H1 (cell line): ENCODE data around the gene AIFM3. TPM values are rescaled to one million over a fixed set of nuclear protein-coding genes. Genes with fewer than 3 reads are reported as not detected.

ENCODE experiments used
- CTCF ChIA-PET: fragments of 300-600 bp; sonication (Branson Sonifier 250); formaldehyde crosslinking; loops from one replicate; lab custom pipeline; 2021; ENCODE audit not compliant: partially characterized antibody; lab: Charles Lee
- POLR2A ChIA-PET: fragments of 300-600 bp; sonication (Branson Sonifier 250); formaldehyde crosslinking; loops from one replicate; lab custom pipeline; 2021; ENCODE audit warnings: inconsistent platforms; ENCODE audit not compliant: partially characterized antibody; lab: Charles Lee
- DNase-seq, 2 experiments: peaks; one replicate each; pipeline versions ENCODE4 v3.0.0 to v3.0.0-alpha.2; 2010 to 2022; ENCODE audit warnings: low spot score in 2 of 2, low read depth in 1 of 2, mixed read lengths in 1 of 2
- FAIRE-seq: peaks from 2 replicates; lab custom pipeline; 2011; peaks lifted over from hg19 to GRCh38; lab: Jason Lieb, UNC
- H2AFZ ChIP-seq: 2 replicates; pipeline ENCODE4 v1.8.1; 2012; ENCODE audit warnings: low read length, inconsistent platforms
- H2AK5ac ChIP-seq: 2 replicates; pipeline ENCODE4 v1.6.1; 2013; ENCODE audit warnings: low read depth, low read length
- H2BK120ac ChIP-seq: replicated peaks from 2 replicates; pipeline ENCODE3; 2013; ENCODE audit warnings: low read depth, low read length, inconsistent platforms
- H2BK12ac ChIP-seq: 2 replicates; pipeline ENCODE4 v1.6.1; 2013; ENCODE audit warnings: low read depth, low read length
- H2BK15ac ChIP-seq: 2 replicates; pipeline ENCODE4 v1.6.1; 2013; ENCODE audit warnings: low read length
- H2BK20ac ChIP-seq: 2 replicates; pipeline ENCODE4 v1.6.1; 2013; ENCODE audit warnings: low read length
- H2BK5ac ChIP-seq: 2 replicates; pipeline ENCODE4 v1.6.1; 2013; ENCODE audit warnings: low read depth, low read length
- H3K14ac ChIP-seq: 2 replicates; pipeline ENCODE4 v1.6.1; 2013; ENCODE audit warnings: inconsistent platforms; ENCODE audit not compliant: insufficient read length
- H3K18ac ChIP-seq: 2 replicates; pipeline ENCODE4 v1.6.1; 2013; ENCODE audit warnings: low read length; ENCODE audit errors: extremely low read depth
- H3K23ac ChIP-seq: 2 replicates; pipeline ENCODE4 v1.6.1; 2013; ENCODE audit warnings: inconsistent platforms; ENCODE audit not compliant: insufficient read length
- H3K23me2 ChIP-seq: 2 replicates; pipeline ENCODE4 v1.6.1; 2013; ENCODE audit warnings: low read depth, low read length
- H3K27ac ChIP-seq: 2 replicates; pipeline ENCODE4 v1.6.1; 2011; ENCODE audit warnings: low read depth, low read length, inconsistent platforms
- H3K27me3 ChIP-seq, 4 experiments: replicated peaks in 1 of 4; 1 replicate in 1 of 4; 2 replicates in 3 of 4; pipeline versions ENCODE4 v1.6.1 to v1.8.1; 2011 to 2013; ENCODE audit warnings: low read length in 3 of 4, mild to moderate bottlenecking in 3 of 4, inconsistent platforms in 2 of 4, mixed read lengths in 2 of 4, moderate library complexity in 1 of 4; ENCODE audit not compliant: control insufficient read depth in 3 of 4, insufficient read depth in 3 of 4; ENCODE audit errors: extremely low read depth in 1 of 4
- H3K36me3 ChIP-seq, 4 experiments: 2 replicates each; pipeline versions ENCODE4 v1.6.1 to v1.8.1; 2011 to 2013; ENCODE audit warnings: mild to moderate bottlenecking in 4 of 4, low read length in 3 of 4, moderate library complexity in 2 of 4, control low read depth in 1 of 4, inconsistent platforms in 1 of 4; ENCODE audit not compliant: insufficient read depth in 4 of 4, control insufficient read depth in 2 of 4
- H3K4ac ChIP-seq: replicated peaks from 2 replicates; pipeline ENCODE3; 2013; ENCODE audit warnings: low read length, low read depth, mixed read lengths, inconsistent platforms; ENCODE audit not compliant: insufficient read length
- H3K4me1 ChIP-seq, 4 experiments: replicated peaks in 1 of 4; 1 replicate in 1 of 4; 2 replicates in 3 of 4; pipeline versions ENCODE4 v1.6.1 to v1.8.1; 2011 to 2013; ENCODE audit warnings: low read length in 3 of 4, inconsistent platforms in 2 of 4, mixed read lengths in 1 of 4; ENCODE audit not compliant: insufficient read depth in 4 of 4, control insufficient read depth in 3 of 4
- H3K4me2 ChIP-seq, 2 experiments: 2 replicates each; pipeline versions ENCODE4 v1.6.1 to v1.8.1; 2011 to 2013; ENCODE audit warnings: low read depth in 2 of 2, low read length in 2 of 2, control low read depth in 1 of 2, inconsistent platforms in 1 of 2, mild to moderate bottlenecking in 1 of 2; ENCODE audit not compliant: insufficient read depth in 1 of 2
- H3K4me3 ChIP-seq, 4 experiments: fragments of 200-600, 300-600 bp in 1 of 4; sonication (generic), shearing (Covaris generic), sonication (Bioruptor Twin) in 1 of 4; 2 replicates each; pipeline versions ENCODE4 v1.5.1 to v1.8.1; 2011 to 2016; ENCODE audit warnings: low read length in 4 of 4, low read depth in 3 of 4, control low read depth in 2 of 4, inconsistent platforms in 2 of 4, mild to moderate bottlenecking in 2 of 4, mixed read lengths in 1 of 4, moderate library complexity in 1 of 4; ENCODE audit not compliant: insufficient read depth in 2 of 4; ENCODE audit errors: extremely low read depth in 1 of 4
- H3K56ac ChIP-seq: replicated peaks from 2 replicates; pipeline ENCODE3; 2013; ENCODE audit warnings: low read depth, mild to moderate bottlenecking, mixed read lengths, low read length, inconsistent platforms; ENCODE audit not compliant: insufficient read length
- H3K79me1 ChIP-seq: 2 replicates; pipeline ENCODE4 v1.6.1; 2013; ENCODE audit warnings: low read depth, low read length, control low read depth
- H3K79me2 ChIP-seq, 2 experiments: 2 replicates each; pipeline versions ENCODE4 v1.6.1 to v1.8.1; 2012 to 2013; ENCODE audit warnings: low read length in 2 of 2, mild to moderate bottlenecking in 2 of 2, inconsistent platforms in 1 of 2; ENCODE audit not compliant: insufficient read depth in 2 of 2, control insufficient read depth in 1 of 2
- H3K9ac ChIP-seq, 4 experiments: replicated peaks in 1 of 4; 1 replicate in 1 of 4; 2 replicates in 3 of 4; pipeline versions ENCODE4 v1.6.1 to v1.8.1; 2011 to 2013; ENCODE audit warnings: low read depth in 3 of 4, low read length in 3 of 4, control low read depth in 2 of 4, mild to moderate bottlenecking in 2 of 4, moderate library complexity in 2 of 4, inconsistent platforms in 1 of 4; ENCODE audit errors: extremely low read depth in 1 of 4
- H3K9me3 ChIP-seq, 2 experiments: 2 replicates each; pipeline versions ENCODE4 v1.6.1 to v1.8.1; 2012 to 2013; ENCODE audit warnings: mild to moderate bottlenecking in 2 of 2, moderate library complexity in 2 of 2, control low read depth in 1 of 2, inconsistent platforms in 1 of 2, low read depth in 1 of 2, low read length in 1 of 2, mixed read lengths in 1 of 2; ENCODE audit not compliant: insufficient read depth in 2 of 2
- H4K20me1 ChIP-seq, 2 experiments: replicated peaks in 1 of 2; 2 replicates each; pipeline versions ENCODE3 to v1.8.1; 2011 to 2013; ENCODE audit warnings: inconsistent platforms in 2 of 2, low read length in 2 of 2, mild to moderate bottlenecking in 1 of 2; ENCODE audit not compliant: insufficient read depth in 2 of 2, control insufficient read depth in 1 of 2
- H4K5ac ChIP-seq: 2 replicates; pipeline ENCODE4 v1.6.1; 2013; ENCODE audit warnings: low read length, low read depth, mixed read lengths, inconsistent platforms; ENCODE audit not compliant: insufficient read length
- H4K8ac ChIP-seq: 2 replicates; pipeline ENCODE4 v1.8.0; 2013; ENCODE audit warnings: mild to moderate bottlenecking, moderate library complexity, low read length, inconsistent platforms; ENCODE audit not compliant: insufficient read depth; ENCODE audit errors: extremely low read depth
- H4K91ac ChIP-seq: replicated peaks from 2 replicates; pipeline ENCODE3; 2013; ENCODE audit warnings: low read length, mixed read lengths, inconsistent platforms; ENCODE audit not compliant: insufficient read length
- TEAD4 ChIP-seq: IDR thresholded peaks from 2 replicates; pipeline ENCODE4 v1.6.1; 2012; ENCODE audit warnings: low read depth, low read length, inconsistent platforms, mixed read lengths
- WGBS, 2 experiments: shearing (Covaris generic) in 1 of 2; methylation state at CpG; one replicate each; pipeline versions ENCODE4 v1.1.6 to v1.1.7; 2013 to 2015; ENCODE audit warnings: low lambda C conversion rate in 2 of 2, mixed read lengths in 2 of 2, inconsistent platforms in 1 of 2, low coverage in 1 of 2, missing lambda C conversion rate in 1 of 2; ENCODE audit not compliant: insufficient replicate concordance in 2 of 2, insufficient coverage in 1 of 2, insufficient read length in 1 of 2; ENCODE audit errors: extremely low coverage in 1 of 2, missing lambda C conversion rate in 1 of 2; 5-methylcytosine and 5-hydroxymethylcytosine counted together
- polyA plus RNA-seq, 7 experiments: library from polyadenylated mRNA; depleted of rRNA in 3 of 7; stranded (reverse) in 5 of 7; unstranded in 2 of 7; fragments of >200 nt in 5 of 7; fragments of 200-250 nt in 2 of 7; gene quantifications; 1 replicate in 5 of 7; 2 replicates in 1 of 7; 4 replicates in 1 of 7; pipeline versions ENCODE4 v1.2.1 to v1.2.3, GENCODE V29; 2011 to 2013; ENCODE audit warnings: missing spikeins in 2 of 7, mixed read lengths in 2 of 7
- total RNA-seq: library from RNA; stranded (reverse); fragmentation: NEBNext Ultra II Directional; extraction: Animal tissue kit (Norgen Biotek cat#: 25700); gene quantifications from 2 replicates; pipeline ENCODE4 v1.2.1, GENCODE V29; 2021

Gene AIFM3
- total and polyA plus RNA-seq, 2 of the 8 experiments (the other 6 are each of a cell fraction or from before 2014, with no cell fraction given), result 0.86 to 1.4 TPM

- H4K91ac ChIP-seq, result no peak overlapping the region
Observed at GRCh38 chr22:20922141-20922751, 44.8 kb upstream of the AIFM3 start.

More at GRCh38 chr22:20922141-20922751, 44.8 kb upstream of the AIFM3 start:
- H2BK20ac ChIP-seq, result no peak overlapping the region
- H4K5ac ChIP-seq, result no peak overlapping the region
- H2BK12ac ChIP-seq, result no peak overlapping the region
- no peak overlapping the region for H2AK5ac ChIP-seq
- H3K23me2 ChIP-seq, result peaks cover 3% of the 10 kb centered on the region; the same call in 1 of the 2 replicates
- no peak for TF ChIP-seq TEAD4
- FAIRE-seq (no peak), DNase-seq (no peak)
- H3K79me1 ChIP-seq, result peaks cover 6% of the 10 kb centered on the region
- ChIA-PET CTCF (interaction anchor here (1.5 to 3.7 kb wide), 2 partner anchors 37 to 99 kb away, joined by 3 to 12 read pairs; no protein-coding TSS in a partner anchor), POLR2A (interaction anchor here (1.2 kb wide), 1 partner anchor 9 kb away, joined by 3 read pairs; no protein-coding TSS in a partner anchor)
- no peak overlapping the region for H3K27ac ChIP-seq
- H3K4me1 ChIP-seq, result peaks cover 0 to 11% (median 7%) of the 10 kb centered on the region in 4 experiments; a peak in 6 of 7 replicates
- peaks cover 43 to 44% of the 10 kb centered on the region in 2 experiments for H4K20me1 ChIP-seq
- no peak overlapping the region for H2BK15ac ChIP-seq
- no peak overlapping the region for H4K8ac ChIP-seq
- no peak overlapping the region for H3K56ac ChIP-seq
- no peaks in the 10 kb centered on the region for H3K9me3 ChIP-seq
- no peak overlapping the region for H3K4me3 ChIP-seq
- no peak overlapping the region for H3K4ac ChIP-seq
- no peak overlapping the region for H3K9ac ChIP-seq
- no peak overlapping the region for H3K23ac ChIP-seq
- H3K27me3 ChIP-seq, result no peaks in the 10 kb centered on the region
- no peak overlapping the region; a peak in 1 of 4 replicates for H3K4me2 ChIP-seq
- no peak overlapping the region for H3K18ac ChIP-seq
- peaks cover 0 to 2% (median 0%) of the 10 kb centered on the region in 4 experiments; a peak in 1 of 8 replicates for H3K36me3 ChIP-seq
- H3K14ac ChIP-seq, result no peak overlapping the region
- no peak overlapping the region for H2BK120ac ChIP-seq
- H2AFZ ChIP-seq, result no peak overlapping the region
- no peak overlapping the region for H2BK5ac ChIP-seq
- WGBS, 2 experiments, result 95% methylated on average over 3 of the region's 3 CpGs; no CpG with 5 or more reads in 1 of the 2 experiments
- peaks cover 86 to 100% of the 10 kb centered on the region in 2 experiments for H3K79me2 ChIP-seq
